Stimulated activated effector memory CD8-positive, alpha-beta T cell treated with anti-CD3 and anti-CD28 coated beads, Interleukin-12 subunit alpha, Interleukin-12 subunit beta, amount 100 ng/mL, for 72 hours (primary cell): Measurements from ENCODE around the gene FAM200A.

Experiments
- ATAC-seq: fragments of 150-1000 bp; cut with Tn5 transposase; 2 replicates; pipeline ENCODE4 v1.10.0; 2021
- DNase-seq, 2 donors: peaks; one replicate each; pipeline ENCODE4 v3.0.0; 2021 to 2022; ENCODE audit warnings: low spot score in 2 of 2
- H3K27ac Mint-ChIP-seq: one replicate; pipeline ENCODE4 v1.8.0; 2022; ENCODE audit warnings: mild to moderate bottlenecking, mixed read lengths
- H3K36me3 Mint-ChIP-seq: one replicate; pipeline ENCODE4 v1.8.0; 2022; ENCODE audit warnings: mild to moderate bottlenecking, mixed read lengths
- H3K4me1 Mint-ChIP-seq: one replicate; pipeline ENCODE4 v1.8.0; 2022; ENCODE audit warnings: mixed read lengths
- H3K4me3 Mint-ChIP-seq: one replicate; pipeline ENCODE4 v1.8.0; 2022; ENCODE audit warnings: mild to moderate bottlenecking, mixed read lengths
- H3K9me3 Mint-ChIP-seq: one replicate; pipeline ENCODE4 v1.8.0; 2022; ENCODE audit warnings: mixed read lengths

The FAM200A gene

GRCh38 chr7:99499721-99500636, 51.9 kb downstream of the FAM200A start, which contains the start of gene ZNF394:
Gene ZNF394 (minus strand): TSS chr7:99500281. CDS start chr7:99500093, 188 bp downstream.
- H3K4me1 Mint-ChIP-seq, result peaks cover 34% of the 10 kb centered on the region

GRCh38 chr7:99499371-99499720, 52.6 kb downstream of the FAM200A start:
- Mint-ChIP-seq H3K27ac (peak overlapping the region; percentile 97), H3K9me3 (no peaks in the 10 kb centered on the region)

More at GRCh38 chr7:99499721-99500636, 51.9 kb downstream of the FAM200A start, which contains the start of gene ZNF394:
- ATAC-seq (peak; percentile 71), DNase-seq (peak; percentile 67 to 91)
- Mint-ChIP-seq H3K4me3 (peak within 1 kb of the TSS; percentile 96), H3K9me3 (no peaks in the 10 kb centered on the region), H3K27ac (peak within 1 kb of the TSS; percentile 97), H3K36me3 (peaks cover 60% of the 10 kb centered on the region)

DNA sequence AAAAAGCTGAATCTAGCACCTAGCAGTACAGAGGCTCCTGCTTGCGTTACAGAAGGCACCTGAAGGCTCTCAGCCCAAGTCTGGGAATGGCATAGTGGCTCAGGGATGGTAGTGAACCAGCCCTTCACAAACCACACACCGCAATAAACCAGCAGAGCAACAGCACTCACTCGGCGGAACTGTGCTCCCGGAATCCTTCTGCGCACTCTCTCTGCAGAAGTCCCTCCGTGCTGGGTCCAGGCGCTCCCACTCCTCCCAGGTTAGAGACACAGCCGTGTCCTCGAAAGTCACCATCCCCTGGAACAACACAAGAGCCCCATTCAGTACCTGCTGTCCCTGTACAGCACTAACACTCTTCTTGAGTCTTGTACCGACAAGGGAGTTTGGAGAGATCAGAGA, 53.4 kb downstream of the FAM200A start:
- peak overlapping the region; percentile 96 for H3K4me3 Mint-ChIP-seq
- H3K36me3 Mint-ChIP-seq, result peaks cover 69% of the 10 kb centered on the region
- peaks cover 34% of the 10 kb centered on the region for H3K4me1 Mint-ChIP-seq
- H3K27ac Mint-ChIP-seq, result peak overlapping the region; percentile 97
- H3K9me3 Mint-ChIP-seq, result no peaks in the 10 kb centered on the region
- no peak for DNase-seq
- ATAC-seq, result no peak

More at GRCh38 chr7:99499371-99499720, 52.6 kb downstream of the FAM200A start:
- ATAC-seq (peak; percentile 63), DNase-seq (no peak)
- Mint-ChIP-seq H3K4me1 (peaks cover 34% of the 10 kb centered on the region), H3K4me3 (peak overlapping the region; percentile 96), H3K36me3 (peaks cover 62% of the 10 kb centered on the region)

DNA sequence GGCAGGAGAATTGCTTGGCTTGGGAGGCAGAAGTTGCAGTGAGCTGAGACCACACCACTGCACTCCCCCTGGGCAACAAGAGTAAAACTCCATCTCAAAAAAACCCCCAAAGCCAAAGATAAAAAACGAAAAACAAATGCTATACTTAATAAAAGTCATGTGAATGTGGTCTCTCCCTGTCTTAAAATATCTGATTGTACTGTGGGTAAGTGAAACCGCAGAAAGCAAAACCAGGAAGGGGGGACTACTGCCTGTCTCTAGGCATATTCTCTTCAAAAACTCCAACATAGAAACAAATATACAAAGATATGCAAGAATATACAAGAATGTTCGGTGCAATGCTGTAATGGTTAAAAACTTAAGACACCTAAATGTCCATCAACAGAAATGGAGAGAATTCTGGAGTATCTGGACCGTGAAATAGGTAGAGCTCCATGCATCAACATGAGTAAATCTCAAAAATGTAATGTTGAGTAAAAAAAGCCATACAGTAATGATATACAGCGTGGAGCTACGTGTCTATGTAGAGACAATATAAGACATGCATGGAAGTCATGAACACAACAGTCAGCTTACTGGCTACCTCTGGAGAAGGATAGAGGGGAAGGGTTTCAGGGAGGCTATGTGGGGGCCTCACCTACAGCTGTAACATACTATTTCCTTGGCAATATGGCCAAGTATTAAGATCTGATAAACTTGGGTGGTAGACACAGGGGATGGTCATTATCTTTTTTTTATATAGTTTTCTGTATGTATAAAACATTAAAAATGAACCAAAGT, 54.0 kb downstream of the FAM200A start:
- Mint-ChIP-seq H3K36me3 (peaks cover 74% of the 10 kb centered on the region), H3K4me3 (peak overlapping the region; percentile 96), H3K27ac (peak overlapping the region; percentile 97), H3K4me1 (peaks cover 34% of the 10 kb centered on the region), H3K9me3 (no peaks in the 10 kb centered on the region)
- ATAC-seq (no peak), DNase-seq (no peak)
